ENCODE data around the gene CDK6.

CDK6 gene

GRCh38 chr7:92631850-92632487, 204.4 kb downstream of the CDK6 start:
- Histone ChIP-seq H3K79me2 (peaks cover 9% of the 10 kb centered on the region), H3K4me1 (peaks cover 23% of the 10 kb centered on the region), H3K27me3 (ENCODE audit: control insufficient read depth, insufficient read depth, low read length) (no peaks in the 10 kb centered on the region), H3K4me2 (ENCODE audit: low read length) (no peak overlapping the region), H3K9me3 (ENCODE audit: control insufficient read depth, low read length) (no peaks in the 10 kb centered on the region), H3K4me3 (ENCODE audit: low read depth, low read length) (no peak overlapping the region), H3K27ac (no peak overlapping the region), H3K9ac (no peak overlapping the region), H3K36me3 (ENCODE audit: control insufficient read depth, insufficient read depth, low read length) (no peaks in the 10 kb centered on the region), H2AFZ (no peak overlapping the region)
- TF ChIP-seq CTCF (IDR thresholded peaks at IDR 0.05): no peak

- Histone ChIP-seq H3K36me3 (ENCODE audit: control insufficient read depth, insufficient read depth, low read length) (no peaks in the 10 kb centered on the region), H3K27me3 (ENCODE audit: control insufficient read depth, insufficient read depth, low read length) (no peaks in the 10 kb centered on the region), H3K27ac (no peak overlapping the region), H3K4me1 (peaks cover 23% of the 10 kb centered on the region), H2AFZ (no peak overlapping the region), H3K9ac (no peak overlapping the region), H3K9me3 (ENCODE audit: control insufficient read depth, low read length) (no peaks in the 10 kb centered on the region), H3K4me3 (ENCODE audit: low read depth, low read length) (no peak overlapping the region), H3K79me2 (peaks cover 7% of the 10 kb centered on the region), H3K4me2 (ENCODE audit: low read length) (no peak overlapping the region)
- TF ChIP-seq CTCF (IDR thresholded peaks at IDR 0.05): no peak
These were observed 205.1 kb downstream of the CDK6 start for GRCh38 chr7:92631067-92631849.

- no peak overlapping the region for H3K9ac ChIP-seq
- no peak overlapping the region for H3K27ac ChIP-seq
- H3K4me3 ChIP-seq (ENCODE audit: low read depth, low read length): no peak overlapping the region
- H3K4me1 ChIP-seq: peaks cover 21% of the 10 kb centered on the region
- H3K9me3 ChIP-seq (ENCODE audit: control insufficient read depth, low read length): no peaks in the 10 kb centered on the region
- no peak for TF ChIP-seq CTCF (IDR thresholded peaks at IDR 0.05)
- H3K27me3 ChIP-seq (ENCODE audit: control insufficient read depth, insufficient read depth, low read length): no peaks in the 10 kb centered on the region
- peaks cover 7% of the 10 kb centered on the region for H3K79me2 ChIP-seq
- H2AFZ ChIP-seq: no peak overlapping the region
- no peaks in the 10 kb centered on the region for H3K36me3 ChIP-seq (ENCODE audit: control insufficient read depth, insufficient read depth, low read length)
- H3K4me2 ChIP-seq (ENCODE audit: low read length): no peak overlapping the region
These were observed 206.6 kb downstream of the CDK6 start for GRCh38 chr7:92629779-92630178.

- Histone ChIP-seq H3K36me3 (ENCODE audit: control insufficient read depth, insufficient read depth, low read length) (no peaks in the 10 kb centered on the region), H3K9ac (no peak overlapping the region), H3K79me2 (peaks cover 7% of the 10 kb centered on the region), H3K4me2 (ENCODE audit: low read length) (no peak overlapping the region), H2AFZ (no peak overlapping the region), H3K4me3 (ENCODE audit: low read depth, low read length) (no peak overlapping the region), H3K4me1 (peaks cover 15% of the 10 kb centered on the region), H3K9me3 (ENCODE audit: control insufficient read depth, low read length) (no peaks in the 10 kb centered on the region), H3K27me3 (ENCODE audit: control insufficient read depth, insufficient read depth, low read length) (no peaks in the 10 kb centered on the region), H3K27ac (no peak overlapping the region)
- TF ChIP-seq CTCF (IDR thresholded peaks at IDR 0.05): no peak
These were observed 208.4 kb downstream of the CDK6 start for GRCh38 chr7:92627956-92628355.
